ENCODE results near the gene SHISA8. TPM values are rescaled to one million over a fixed set of nuclear protein-coding genes. Genes with fewer than 3 reads are reported as not detected.

SHISA8 gene
- 0.18 to 0.30 TPM (median 0.23 TPM) in 4 of 5 replicates, not detected in the other for total RNA-seq (2022; extraction: Qiagen RNA extraction)

GRCh38 chr22:41915035-41915785, at the start of gene SHISA8:
Gene SHISA8, minus strand, starts transcription at chr22:41915074. Its CDS starts 407 bp downstream, at chr22:41914667.

DNA sequence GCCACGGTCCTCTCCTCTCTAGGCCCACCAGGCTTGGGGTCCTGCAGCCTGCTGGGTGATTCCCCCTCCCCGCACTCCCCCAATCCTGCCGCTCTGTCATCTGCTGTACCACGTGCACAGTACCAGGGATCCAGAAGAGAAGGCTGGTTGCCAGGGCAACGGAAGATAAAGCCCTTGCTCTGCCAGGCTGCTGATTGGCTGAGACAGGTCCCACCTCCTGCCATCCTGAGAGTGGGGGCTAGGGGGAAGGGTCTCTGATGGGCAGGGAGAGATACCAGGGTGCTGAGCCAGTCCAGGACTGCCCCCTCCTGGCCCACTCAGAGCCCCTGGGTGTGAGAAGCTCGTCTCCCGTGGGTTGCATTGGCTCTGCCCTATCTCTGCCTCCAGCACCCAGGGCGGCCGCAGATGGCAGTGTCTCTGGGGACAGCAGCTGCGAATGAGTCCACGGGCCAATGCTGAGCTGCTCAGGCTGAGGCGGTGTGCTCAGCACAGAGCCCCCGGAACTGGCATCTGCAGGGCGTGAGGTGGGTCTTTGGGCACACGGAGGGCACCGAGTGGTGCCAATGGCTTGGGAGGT, 37.1 kb upstream of the SHISA8 start, which contains the start of gene SMIM45:
Gene SMIM45, plus strand, starts transcription at position 253 of the 577 bp plus-strand sequence.

DNA sequence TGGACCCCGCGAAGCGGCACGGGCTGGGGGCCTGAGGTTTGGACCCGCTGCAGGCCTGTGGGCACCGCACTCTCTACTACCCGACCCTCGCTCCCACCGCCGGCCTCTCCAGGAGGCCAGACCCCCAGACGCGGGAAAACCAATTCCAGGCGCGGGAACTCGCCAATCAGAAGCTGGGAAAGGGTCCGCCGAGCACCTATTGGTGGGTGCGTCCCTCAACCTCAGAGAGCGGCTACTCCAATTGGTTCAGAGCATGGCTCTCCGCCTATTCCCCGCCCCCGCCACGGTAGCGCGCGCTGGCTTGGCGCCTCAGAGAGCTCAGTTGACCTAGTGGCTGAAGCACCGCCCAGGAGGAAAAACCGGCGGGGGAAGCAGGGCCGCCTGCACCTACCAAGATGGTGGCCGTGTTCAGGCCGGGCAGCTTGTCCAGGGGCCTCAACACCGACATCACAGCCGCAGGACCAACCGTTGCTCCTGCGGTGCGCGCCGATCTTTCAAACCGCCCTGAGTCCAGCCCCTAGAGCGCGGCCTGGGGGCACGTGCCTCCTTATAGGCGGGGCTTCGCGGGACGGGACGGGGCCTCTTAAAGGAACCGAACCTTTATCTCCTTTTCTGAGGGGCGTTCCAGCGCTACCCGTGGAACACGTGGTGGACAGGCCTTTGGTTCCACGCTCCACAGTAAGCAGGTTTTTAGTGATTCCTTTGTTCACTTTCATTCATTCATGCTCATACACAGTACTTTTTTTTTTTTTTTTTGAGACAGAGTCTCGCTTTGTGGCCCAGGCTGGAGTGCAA, 32.0 kb upstream of the SHISA8 start, which contains the start of gene CENPM:
Gene CENPM, minus strand, starts transcription at position 524 of the 795 bp plus-strand sequence. Its CDS starts 76 bp downstream, at position 448.

Other genes with a start within 250 kb of the SHISA8 start
- 96.4 to 198 TPM (median 177 TPM) in 5 replicates for gene SNU13, start 226.2 kb downstream of the SHISA8 start, total RNA-seq (2022; extraction: Qiagen RNA extraction)
- gene MEI1, start 215.6 kb downstream of the SHISA8 start, total RNA-seq (2022; extraction: Qiagen RNA extraction): not detected in 5 replicates
- 2.7 to 3.1 TPM (median 2.8 TPM) in 5 replicates for gene CCDC134, start 114.4 kb downstream of the SHISA8 start, total RNA-seq (2022; extraction: Qiagen RNA extraction)
- gene SREBF2, start 82.0 kb downstream of the SHISA8 start, total RNA-seq (2022; extraction: Qiagen RNA extraction): 24.7 to 30.4 TPM (median 28.5 TPM) in 5 replicates
- 0.12 to 0.23 TPM (median 0.14 TPM) in 5 replicates for gene TNFRSF13C, start 11.7 kb upstream of the SHISA8 start, total RNA-seq (2022; extraction: Qiagen RNA extraction)
- gene CENPM, start 32.1 kb upstream of the SHISA8 start, total RNA-seq (2022; extraction: Qiagen RNA extraction): 27.0 to 40.5 TPM (median 35.9 TPM) in 5 replicates
- gene SEPTIN3, start 54.4 kb upstream of the SHISA8 start, total RNA-seq (2022; extraction: Qiagen RNA extraction): 0.90 to 1.2 TPM (median 1.1 TPM) in 5 replicates
- 0.06 to 0.13 TPM (median 0.06 TPM) in 4 of 5 replicates, not detected in the other for gene WBP2NL, start 83.7 kb upstream of the SHISA8 start, total RNA-seq (2022; extraction: Qiagen RNA extraction)
- gene NAGA, start 155.7 kb upstream of the SHISA8 start, total RNA-seq (2022; extraction: Qiagen RNA extraction): 6.1 to 7.2 TPM (median 7.2 TPM) in 5 replicates
- not detected in 5 replicates for gene PHETA2, start 159.2 kb upstream of the SHISA8 start, total RNA-seq (2022; extraction: Qiagen RNA extraction)
- 23.0 to 45.8 TPM (median 40.7 TPM) in 5 replicates for gene SMDT1, start 164.6 kb upstream of the SHISA8 start, total RNA-seq (2022; extraction: Qiagen RNA extraction)
- gene NDUFA6, start 175.7 kb upstream of the SHISA8 start, total RNA-seq (2022; extraction: Qiagen RNA extraction): 60.4 to 69.1 TPM (median 63.5 TPM) in 5 replicates
- gene CYP2D6, start 215.7 kb upstream of the SHISA8 start, total RNA-seq (2022; extraction: Qiagen RNA extraction): 0.30 to 0.70 TPM (median 0.32 TPM) in 5 replicates

All from A549 treated with AZD2906 at 1 μM for 4 hours (cell line).